Right cardiac atrium (tissue), 5 donors: ENCODE data around the gene ASH1L. TPM values are rescaled to one million over a fixed set of nuclear protein-coding genes. Genes with fewer than 3 reads are reported as not detected.

ENCODE experiments used
- ATAC-seq, 2 donors: fragments of 200-7000 bp; cut with Tn5 transposase; one replicate each; pipeline versions ENCODE4 v1.8.0 to v1.9.1; 2020; ENCODE audit warnings: moderate library complexity in 2 of 2, mild to moderate bottlenecking in 1 of 2
- DNase-seq, 3 donors: peaks; one replicate each; pipeline ENCODE4 v3.0.0-alpha.2; 2020
- H3K27ac ChIP-seq: one replicate; pipeline ENCODE4 v1.5.1; 2013; ENCODE audit warnings: mild to moderate bottlenecking, low read length, control low read depth, moderate library complexity
- H3K27me3 ChIP-seq: one replicate; pipeline ENCODE4 v1.6.1; 2013; ENCODE audit not compliant: control insufficient read depth, insufficient read depth
- H3K4me1 ChIP-seq: one replicate; pipeline ENCODE4 v1.6.1; 2013; ENCODE audit warnings: low read length; ENCODE audit not compliant: control insufficient read depth, insufficient read depth
- H3K4me3 ChIP-seq: one replicate; pipeline ENCODE4 v1.5.1; 2013; ENCODE audit warnings: low read length, control low read depth
- H3K9me3 ChIP-seq: one replicate; pipeline ENCODE4 v1.6.1; 2013; ENCODE audit warnings: low read length; ENCODE audit not compliant: control insufficient read depth
- WGBS: extraction: QIAGEN DNeasy Blood & Tissue Kit; methylation state at CpG from one replicate; pipeline ENCODE4 v1.1.7; 2013; 5-methylcytosine and 5-hydroxymethylcytosine counted together
- intact Hi-C, 4 donors: fragments of 100-400 bp; cut with DNase I; formaldehyde crosslinking; loops; one replicate each; pipeline versions ENCODE4 v1.11.0 to v1.14.0; 2022 to 2023
- polyA plus RNA-seq: library from polyadenylated mRNA; stranded (reverse); fragments of 200-250 nt; gene quantifications from one replicate; pipeline ENCODE4 v1.2.3, GENCODE V29; 2013
- total RNA-seq, 4 donors: library from RNA; stranded (reverse); fragmentation: NEBNext Ultra II Directional; extraction: Animal tissue kit (Norgen Biotek cat#: 25700); gene quantifications; one replicate each; pipeline ENCODE4 v1.2.1, GENCODE V29; 2021
- donor health status: healthy with polysubstance abuse.
- donor health status: DM: no; HTN: yes; CAD: no.
- donor health status: DM: no; HTN: no; CAD: no.
- donor health status: DM: no; HTN: yes; CAD: no; lungs with severe emphysema.
- donor health status: DM: yes; HTN: yes; CAD: no.

Gene ASH1L
- total and polyA plus RNA-seq, 5 donors = 11.3 to 57.7 (median 48.0) TPM

GRCh38 chr1:155321639-155322503 lies 240.7 kb downstream of the ASH1L start:
- H3K27me3 ChIP-seq = no peaks in the 10 kb centered on the region
- intact Hi-C loops = loop anchor here (5.0 to 10.0 kb wide), 4 partner anchors 45 to 183 kb away; partner anchors contain the start of genes HCN3 (in 4 of the 4) and ENTREP3 (in 1 of the 4)
- H3K4me1 ChIP-seq = peaks cover 4% of the 10 kb centered on the region
- no peak for ATAC-seq
- no peaks in the 10 kb centered on the region for H3K9me3 ChIP-seq
- DNase-seq = peak; percentile 32 to 66 (median 64)
- 38% methylated on average over 27 of the region's 27 CpGs for WGBS
- peak overlapping the region; percentile 72 for H3K4me3 ChIP-seq
- H3K27ac ChIP-seq = peak overlapping the region; percentile 51

GRCh38 chr1:155320661-155321617 lies 241.7 kb downstream of the ASH1L start, which contains the start of gene RUSC1:
TSS of gene RUSC1 (plus strand) at chr1:155320894. CDS start at chr1:155321774, 880 bp downstream.
- intact Hi-C loops = loop anchor here (5.0 to 10.0 kb wide), 4 partner anchors 44 to 184 kb away; partner anchors contain the start of genes HCN3 (in 4 of the 4) and ENTREP3 (in 1 of the 4)
- H3K4me1 ChIP-seq = peaks cover 4% of the 10 kb centered on the region
- H3K27me3 ChIP-seq = no peaks in the 10 kb centered on the region
- H3K27ac ChIP-seq = peak within 1 kb of the TSS; percentile 51
- 7% methylated on average over 51 of the region's 51 CpGs for WGBS
- H3K9me3 ChIP-seq = no peaks in the 10 kb centered on the region
- ATAC-seq = peak; percentile 54 to 59
- peak within 1 kb of the TSS; percentile 49 for H3K4me3 ChIP-seq
- peak; percentile 89 to 96 (median 96) for DNase-seq

DNA sequence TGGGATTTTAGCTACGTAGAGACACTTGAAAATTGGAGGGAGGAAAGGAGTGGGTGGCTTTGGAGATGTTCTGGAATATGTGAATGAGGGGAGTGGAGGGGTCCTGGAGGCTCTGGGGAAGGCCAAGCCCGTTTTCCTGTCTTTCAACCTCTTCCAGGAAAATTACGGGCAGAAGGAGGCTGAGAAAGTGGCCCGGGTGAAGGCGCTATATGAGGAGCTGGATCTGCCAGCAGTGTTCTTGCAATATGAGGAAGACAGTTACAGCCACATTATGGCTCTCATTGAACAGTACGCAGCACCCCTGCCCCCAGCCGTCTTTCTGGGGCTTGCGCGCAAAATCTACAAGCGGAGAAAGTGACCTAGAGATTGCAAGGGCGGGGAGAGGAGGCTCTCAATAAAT lies 242.4 kb downstream of the ASH1L start:
- ATAC-seq (no peak), DNase-seq (no peak)
- Histone ChIP-seq H3K27ac (peak overlapping the region; percentile 24), H3K4me1 (peaks cover 4% of the 10 kb centered on the region), H3K9me3 (no peaks in the 10 kb centered on the region), H3K27me3 (no peaks in the 10 kb centered on the region), H3K4me3 (peak overlapping the region; percentile 49)
- 29% methylated on average over 11 of the region's 11 CpGs for WGBS
- intact Hi-C loops = loop anchor here (5.0 to 10.0 kb wide), 4 partner anchors 43 to 185 kb away; partner anchors contain the start of genes HCN3 (in 4 of the 4) and ENTREP3 (in 1 of the 4)

- ATAC-seq = no peak
- 75% methylated on average over 5 of the region's 5 CpGs for WGBS
- peaks cover 4% of the 10 kb centered on the region for H3K4me1 ChIP-seq
- no peak overlapping the region for H3K27ac ChIP-seq
- DNase-seq = no peak
- H3K4me3 ChIP-seq = no peak overlapping the region
- intact Hi-C loops = no loop called here
- no peaks in the 10 kb centered on the region for H3K27me3 ChIP-seq
- no peaks in the 10 kb centered on the region for H3K9me3 ChIP-seq
Observed at GRCh38 chr1:155319536-155319935, 243.1 kb downstream of the ASH1L start.

DNA sequence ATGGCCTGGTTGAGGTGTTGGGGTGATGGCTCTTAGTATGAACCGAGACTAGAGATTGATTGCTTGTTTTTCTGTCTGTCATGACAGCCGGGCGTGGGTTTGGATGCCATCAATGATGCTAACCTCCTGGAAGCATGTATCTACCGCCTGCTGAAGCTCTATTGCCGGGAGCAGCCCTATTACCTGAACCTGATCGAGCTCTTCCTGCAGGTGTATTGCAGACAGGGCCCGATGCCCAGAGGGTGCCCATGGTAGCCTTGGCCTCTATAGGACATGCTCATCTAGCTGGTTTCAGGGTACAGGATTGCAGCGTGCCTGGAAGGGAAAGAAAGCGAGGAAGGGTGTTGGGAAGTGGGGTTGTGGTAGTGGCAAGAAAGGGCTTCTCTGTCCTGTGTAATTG lies 244.5 kb downstream of the ASH1L start:
- ATAC-seq (no peak), DNase-seq (peak in 1 of 3 donors; percentile 33)
- intact Hi-C loops = no loop called here
- H3K27ac ChIP-seq = no peak overlapping the region
- H3K4me3 ChIP-seq = no peak overlapping the region
- no peaks in the 10 kb centered on the region for H3K27me3 ChIP-seq
- no peaks in the 10 kb centered on the region for H3K9me3 ChIP-seq
- peaks cover 4% of the 10 kb centered on the region for H3K4me1 ChIP-seq
- WGBS = 95% methylated on average over 9 of the region's 9 CpGs

DNA sequence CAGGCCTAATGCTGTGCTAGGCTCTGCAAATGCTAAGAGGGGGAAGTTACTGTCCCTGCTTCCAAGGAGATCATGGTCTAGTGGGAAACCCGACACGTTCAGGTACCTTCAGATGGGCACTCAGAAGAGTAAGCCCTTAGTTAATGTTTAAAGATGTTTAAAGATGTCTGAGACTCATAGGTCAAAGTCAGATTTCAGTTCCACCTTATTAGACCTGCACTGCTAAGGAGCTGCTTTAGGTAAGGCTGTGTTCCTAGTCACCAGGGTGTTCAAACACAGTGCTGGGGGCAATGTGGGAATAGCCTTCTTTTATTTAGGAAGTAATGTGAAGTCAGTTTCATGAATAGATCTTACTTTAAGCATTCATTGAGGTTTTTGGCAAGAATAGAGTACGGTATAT lies 245.7 kb downstream of the ASH1L start:
- Histone ChIP-seq H3K4me3 (no peak overlapping the region), H3K27ac (no peak overlapping the region)

GRCh38 chr1:155313261-155313660 lies 249.3 kb downstream of the ASH1L start:
- Histone ChIP-seq H3K27me3 (no peaks in the 10 kb centered on the region), H3K4me3 (no peak overlapping the region), H3K9me3 (no peaks in the 10 kb centered on the region), H3K27ac (no peak overlapping the region), H3K4me1 (no peaks in the 10 kb centered on the region)
- WGBS = 67% methylated on average over 8 of the region's 8 CpGs
- ATAC-seq (no peak), DNase-seq (no peak)
- intact Hi-C loops = no loop called here

More for the DNA sequence above, 245.7 kb downstream of the ASH1L start:
- H3K4me1 ChIP-seq = peaks cover under 1% of the 10 kb centered on the region
- intact Hi-C loops = no loop called here
- WGBS = 93% methylated on average over 3 of the region's 3 CpGs
- no peaks in the 10 kb centered on the region for H3K27me3 ChIP-seq
- ATAC-seq (no peak), DNase-seq (no peak)
- no peaks in the 10 kb centered on the region for H3K9me3 ChIP-seq

DNA sequence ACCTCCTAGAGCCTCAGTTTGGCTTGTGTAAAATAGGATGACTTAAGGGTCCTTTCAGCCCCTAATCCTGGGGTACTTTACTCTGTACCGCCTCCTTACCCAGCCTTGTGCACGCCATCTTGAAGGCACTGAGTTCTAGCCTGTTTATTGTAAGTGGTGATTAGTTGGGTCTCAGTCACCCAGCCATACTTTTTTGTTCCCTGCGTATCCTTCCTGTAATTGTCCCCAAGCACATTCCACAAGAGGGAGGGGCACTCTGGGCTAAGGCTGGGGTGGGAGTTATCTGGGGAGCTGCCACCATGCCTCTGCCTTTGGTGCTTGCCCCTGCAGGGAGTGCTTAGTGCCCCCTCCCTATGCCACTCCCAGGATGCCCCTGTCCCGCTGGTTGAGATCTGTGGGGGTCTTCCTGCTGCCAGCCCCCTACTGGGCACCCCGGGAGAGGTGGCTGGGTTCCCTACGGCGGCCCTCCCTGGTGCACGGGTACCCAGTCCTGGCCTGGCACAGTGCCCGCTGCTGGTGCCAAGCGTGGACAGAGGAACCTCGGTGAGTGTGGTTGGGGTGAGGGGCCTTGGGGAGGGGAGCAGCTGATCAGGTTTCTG lies 253.1 kb downstream of the ASH1L start:
- no peaks in the 10 kb centered on the region for H3K9me3 ChIP-seq
- no peaks in the 10 kb centered on the region for H3K27me3 ChIP-seq
- DNase-seq = peak; percentile 53 to 82 (median 80)
- peak overlapping the region; percentile 94 for H3K27ac ChIP-seq
- 17% methylated on average over 11 of the region's 11 CpGs for WGBS
- intact Hi-C loops = no loop called here
- ATAC-seq = peak; percentile 19 to 55
- H3K4me3 ChIP-seq = peak overlapping the region; percentile 69
- no peaks in the 10 kb centered on the region for H3K4me1 ChIP-seq

DNA sequence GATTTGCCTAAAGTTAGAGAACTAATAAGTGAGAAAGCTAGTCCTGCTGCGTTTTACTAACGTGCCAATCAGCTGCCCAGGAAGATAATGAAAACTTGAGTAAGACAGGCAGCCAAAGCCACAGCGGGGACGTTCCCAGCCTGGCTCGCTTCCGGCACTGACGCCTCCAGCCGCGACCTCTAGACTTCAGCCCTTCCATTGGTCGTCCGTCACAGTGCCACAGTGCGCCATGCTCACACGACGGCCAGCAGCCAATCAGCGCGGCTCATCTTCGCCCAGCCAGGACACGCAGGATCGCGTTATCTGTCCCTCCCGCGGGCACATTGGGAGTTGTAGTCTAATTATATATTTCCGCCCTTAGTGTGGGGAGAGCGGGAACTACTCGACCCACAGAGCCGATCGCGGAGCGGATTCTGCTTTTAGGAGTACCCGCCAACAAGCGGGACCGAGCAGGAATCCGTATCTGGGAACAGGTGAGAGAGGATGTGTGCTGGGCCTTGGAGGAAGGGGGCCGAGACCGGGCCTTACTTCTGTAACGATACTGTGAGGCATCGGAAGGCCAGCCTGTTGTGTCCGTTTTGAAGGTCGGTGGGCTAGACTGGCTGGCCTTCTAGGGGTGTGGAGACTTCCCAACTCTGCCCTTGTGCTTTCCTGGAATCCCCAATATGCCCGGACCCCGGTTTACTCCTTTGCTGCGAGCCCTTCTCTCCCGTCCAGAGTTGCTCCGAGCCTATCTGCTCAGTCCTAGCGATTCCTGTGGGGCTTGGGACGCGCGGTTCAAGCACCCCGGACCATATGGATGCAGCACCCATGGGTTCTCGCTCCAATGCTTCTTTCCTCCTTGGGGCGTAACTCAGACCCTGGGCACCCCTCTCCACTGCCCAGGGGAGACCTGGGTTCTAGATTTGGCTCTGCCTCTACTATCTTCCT lies 253.8 kb downstream of the ASH1L start, which contains the start of gene FDPS:
Gene FDPS (plus strand): TSS at position 374 of the 930 bp plus-strand sequence. CDS start 924 bp downstream, outside the sequence.
- peak within 1 kb of the TSS; percentile 94 for H3K27ac ChIP-seq
- DNase-seq (peak; percentile 99), ATAC-seq (peak; percentile 99)
- intact Hi-C loops = no loop called here
- peak within 1 kb of the TSS; percentile 69 for H3K4me3 ChIP-seq
- no peaks in the 10 kb centered on the region for H3K27me3 ChIP-seq
- H3K9me3 ChIP-seq = no peaks in the 10 kb centered on the region
- H3K4me1 ChIP-seq = no peaks in the 10 kb centered on the region
- WGBS = under 1% methylated on average over 51 of the region's 51 CpGs
